ENCODE measurements around the gene ZNF792.
"Not testable (repeated sequence)": the region's sequence is repeated elsewhere in the genome, so short reads cannot be mapped to it uniquely, and the experiment has no call there.

DNA sequence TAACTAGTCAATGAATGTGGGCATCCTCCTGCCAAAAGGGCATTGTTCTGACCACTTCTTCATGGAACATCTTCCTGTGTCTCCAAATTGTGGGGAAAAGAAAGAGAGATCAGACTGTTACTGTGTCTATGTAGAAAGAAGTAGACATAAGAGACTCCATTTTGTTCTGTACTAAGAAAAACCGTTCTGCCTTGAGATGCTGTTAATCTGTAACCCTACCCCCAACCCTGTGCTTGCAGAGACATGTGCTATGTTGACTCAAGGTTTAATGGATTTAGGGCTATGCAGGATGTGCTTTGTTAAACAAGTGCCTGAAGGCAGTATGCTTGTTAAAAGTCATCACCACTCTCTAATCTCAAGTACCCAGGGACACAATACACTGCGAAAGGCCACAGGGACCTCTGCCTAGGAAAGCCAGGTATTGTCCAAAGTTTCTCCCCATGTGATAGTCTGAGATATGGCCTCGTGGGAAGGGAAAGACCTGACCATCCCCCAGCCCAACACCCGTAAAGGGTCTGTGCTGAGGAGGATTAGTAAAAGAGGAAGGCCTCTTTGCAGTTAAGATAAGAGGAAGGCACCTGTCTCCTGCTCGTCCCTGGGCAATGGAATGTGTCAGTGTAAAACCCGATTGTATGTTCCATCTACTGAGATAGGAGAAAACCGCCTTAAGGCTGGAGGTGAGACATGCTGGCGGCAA lies 43.8 kb downstream of the ZNF792 start:
- TF ChIP-seq, protein P1, sequence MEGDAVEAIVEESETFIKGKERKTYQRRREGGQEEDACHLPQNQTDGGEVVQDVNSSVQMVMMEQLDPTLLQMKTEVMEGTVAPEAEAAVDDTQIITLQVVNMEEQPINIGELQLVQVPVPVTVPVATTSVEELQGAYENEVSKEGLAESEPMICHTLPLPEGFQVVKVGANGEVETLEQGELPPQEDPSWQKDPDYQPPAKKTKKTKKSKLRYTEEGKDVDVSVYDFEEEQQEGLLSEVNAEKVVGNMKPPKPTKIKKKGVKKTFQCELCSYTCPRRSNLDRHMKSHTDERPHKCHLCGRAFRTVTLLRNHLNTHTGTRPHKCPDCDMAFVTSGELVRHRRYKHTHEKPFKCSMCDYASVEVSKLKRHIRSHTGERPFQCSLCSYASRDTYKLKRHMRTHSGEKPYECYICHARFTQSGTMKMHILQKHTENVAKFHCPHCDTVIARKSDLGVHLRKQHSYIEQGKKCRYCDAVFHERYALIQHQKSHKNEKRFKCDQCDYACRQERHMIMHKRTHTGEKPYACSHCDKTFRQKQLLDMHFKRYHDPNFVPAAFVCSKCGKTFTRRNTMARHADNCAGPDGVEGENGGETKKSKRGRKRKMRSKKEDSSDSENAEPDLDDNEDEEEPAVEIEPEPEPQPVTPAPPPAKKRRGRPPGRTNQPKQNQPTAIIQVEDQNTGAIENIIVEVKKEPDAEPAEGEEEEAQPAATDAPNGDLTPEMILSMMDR (IDR thresholded peaks at IDR 0.05): not testable (repeated sequence)
- TF ChIP-seq POLR2A (IDR thresholded peaks at IDR 0.05): not testable (repeated sequence)
